ENCODE measurements around the gene XPO6. TPM values are rescaled to one million over a fixed set of nuclear protein-coding genes. Genes with fewer than 3 reads are reported as not detected.

XPO6 gene
- polyA plus RNA-seq, 1 of the 3 experiments (the other 2 are of a cell fraction): 97.1 TPM

- Histone ChIP-seq H3F3A (replicated peaks; ENCODE audit: insufficient read depth) (peaks cover 3% of the 10 kb centered on the region), H3K9ac (no peak overlapping the region), H3K36me3 (replicated peaks in 1 of 2; ENCODE audit: control insufficient read depth in 1 of 2, insufficient read depth in 2 of 2, low read length in 1 of 2) (peaks cover 25 to 36% of the 10 kb centered on the region in 2 experiments), H3K4me1 (ENCODE audit: control insufficient read depth in 1 of 2, insufficient read depth in 2 of 2, low read depth in 1 of 2, low read length in 1 of 2) (peaks cover 0 to 2% of the 10 kb centered on the region in 2 experiments; a peak in 1 of 4 replicates), H4K20me1 (ENCODE audit: insufficient read depth) (peaks cover 80% of the 10 kb centered on the region), H3K27me3 (ENCODE audit: insufficient read depth) (no peaks in the 10 kb centered on the region), H3K9me2 (no peaks in the 10 kb centered on the region), H3K4me2 (no peak overlapping the region), H3K27ac (ENCODE audit: low read depth in 2 of 2, low read length in 1 of 2) (no peak overlapping the region), H3K4me3 (ENCODE audit: low read depth in 2 of 2, low read length in 1 of 2) (no peak overlapping the region), H3K9me3 (no peaks in the 10 kb centered on the region), H3K79me2 (ENCODE audit: insufficient read depth) (peaks cover 100% of the 10 kb centered on the region), H2AFZ (ENCODE audit: low read depth) (no peak overlapping the region)
- TF ChIP-seq MAX (IDR thresholded peaks at IDR 0.05; ENCODE audit: low read depth): no peak
- TF ChIP-seq SMC3 (IDR thresholded peaks at IDR 0.05; ENCODE audit: low read depth, low read length): no peak
- no peak for TF ChIP-seq EZH2phosphoT487 (IDR thresholded peaks at IDR 0.05; ENCODE audit: borderline replicate concordance, low read depth)
- no peak for TF ChIP-seq RCOR1 (IDR thresholded peaks at IDR 0.05; ENCODE audit: low read length)
- TF ChIP-seq PBX3 (IDR thresholded peaks at IDR 0.05): no peak
- TF ChIP-seq MXI1 (IDR thresholded peaks at IDR 0.05; ENCODE audit: low read depth, low read length): no peak
- TF ChIP-seq TEAD4 (IDR thresholded peaks at IDR 0.05; ENCODE audit: borderline replicate concordance, insufficient read depth): no peak
- no peak for TF ChIP-seq RFX5 (IDR thresholded peaks at IDR 0.05; ENCODE audit: low read length)
- TF ChIP-seq RAD21 (IDR thresholded peaks at IDR 0.05; ENCODE audit: low read length): no peak
- no peak for TF ChIP-seq ZBTB33 (IDR thresholded peaks at IDR 0.05; ENCODE audit: borderline replicate concordance, low read depth)
- no peak for TF ChIP-seq JUND (IDR thresholded peaks at IDR 0.05)
- no peak for TF ChIP-seq GABPA (IDR thresholded peaks at IDR 0.05; ENCODE audit: low read depth)
- TF ChIP-seq FOXJ3 (CRISPR knock-in tag; IDR thresholded peaks at IDR 0.05): no peak
- no peak for TF ChIP-seq NRF1 (IDR thresholded peaks at IDR 0.05; ENCODE audit: low read depth, low read length)
- TF ChIP-seq USF1 (IDR thresholded peaks at IDR 0.05; ENCODE audit: borderline replicate concordance, low read depth): no peak
- no peak for TF ChIP-seq SIN3A (IDR thresholded peaks at IDR 0.05; ENCODE audit: borderline replicate concordance, low read depth, low read length)
- no peak for TF ChIP-seq MEF2A (IDR thresholded peaks at IDR 0.05; ENCODE audit: borderline replicate concordance, low read depth)
- no peak for DNase-seq
- 89% methylated on average over 4 of the region's 4 CpGs for WGBS (ENCODE audit: low lambda C conversion rate)
- POLR2A ChIA-PET: no interaction called here
- CTCF ChIA-PET: no interaction called here
Observed at GRCh38 chr16:28204204-28204603, 7.6 kb downstream of the XPO6 start.
